Activated CD4-positive, alpha-beta T cell treated with anti-CD3 and anti-CD28 coated beads, Interleukin-2, amount 10 ng/mL, durations not matched to agents 7 days and 5 days (primary cell): Measurements from ENCODE around the gene NAXE. TPM values are rescaled to one million over a fixed set of nuclear protein-coding genes. Genes with fewer than 3 reads are reported as not detected.
"Not testable (repeated sequence)": the region's sequence is repeated elsewhere in the genome, so short reads cannot be mapped to it uniquely, and the experiment has no call there.

ENCODE experiments used
- CTCF ChIA-PET: fragments of 350-600 bp; sonication (Branson Sonifier 250); formaldehyde crosslinking; loops from one replicate; lab custom pipeline; 2021; ENCODE audit warnings: antibody characterized with exemption; lab: Charles Lee
- POLR2A ChIA-PET: fragments of 350-600 bp; sonication (Branson Sonifier 250); formaldehyde crosslinking; loops from one replicate; lab custom pipeline; 2021; ENCODE audit warnings: antibody characterized with exemption; lab: Charles Lee
- DNase-seq: peaks from one replicate; pipeline ENCODE4 v3.0.0-alpha.2; 2020
- H3K27ac Mint-ChIP-seq: one replicate; pipeline ENCODE4 v1.8.0; 2021; ENCODE audit warnings: mild to moderate bottlenecking, moderate library complexity, mixed read lengths
- H3K27me3 Mint-ChIP-seq: one replicate; pipeline ENCODE4 v1.8.0; 2021; ENCODE audit warnings: mixed read lengths
- H3K36me3 Mint-ChIP-seq: one replicate; pipeline ENCODE4 v1.8.0; 2021; ENCODE audit warnings: low read depth, mixed read lengths
- H3K4me1 Mint-ChIP-seq: one replicate; pipeline ENCODE4 v1.8.0; 2021; ENCODE audit warnings: mixed read lengths
- H3K4me3 Mint-ChIP-seq: one replicate; pipeline ENCODE4 v1.8.0; 2021; ENCODE audit warnings: mild to moderate bottlenecking, moderate library complexity, mixed read lengths
- H3K9me3 Mint-ChIP-seq: one replicate; pipeline ENCODE4 v1.8.0; 2021; ENCODE audit warnings: mixed read lengths
- total RNA-seq, 2 experiments: library from RNA; stranded (reverse); gene quantifications; one replicate each; pipeline ENCODE4 v1.2.3, GENCODE V29; 2021

Gene NAXE
- total RNA-seq, 2 experiments from 2014 or later = 52.9 to 54.2 TPM

DNA sequence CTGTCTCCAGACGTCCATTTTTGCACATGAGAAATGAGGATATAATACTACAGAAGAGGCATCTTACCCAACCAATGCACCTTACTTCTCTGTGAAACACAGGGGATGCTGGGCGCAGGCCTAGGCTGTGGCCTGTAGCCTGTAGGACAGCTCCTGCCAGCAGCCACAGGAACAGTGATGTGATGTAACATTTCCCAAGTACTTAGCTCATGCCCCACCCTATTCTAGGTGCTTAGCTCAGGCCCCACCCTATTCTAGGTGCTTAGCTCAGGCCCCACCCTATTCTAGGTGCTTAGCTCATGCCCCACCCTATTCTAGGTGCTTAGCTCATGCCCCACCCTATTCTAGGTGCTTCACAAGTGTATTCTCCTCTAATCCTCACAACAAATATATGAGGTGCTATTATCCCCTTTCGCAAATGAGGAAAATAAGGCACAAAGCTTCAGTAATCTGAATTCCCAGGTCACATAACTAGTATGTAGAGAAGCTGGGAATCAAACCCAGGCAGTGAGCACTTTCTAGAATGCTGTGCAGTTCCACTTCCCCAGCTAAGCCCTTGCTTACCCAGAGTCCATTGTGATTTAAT is 4.6 kb upstream of the NAXE start:
- Mint-ChIP-seq H3K4me1 (peaks cover 33% of the 10 kb centered on the region), H3K36me3 (no peaks in the 10 kb centered on the region), H3K27me3 (no peaks in the 10 kb centered on the region), H3K4me3 (no peak overlapping the region), H3K9me3 (no peaks in the 10 kb centered on the region), H3K27ac (no peak overlapping the region)
- ChIA-PET CTCF (interaction anchor here (1.1 to 2.2 kb wide), 2 partner anchors 21 to 79 kb away, joined by 3 to 4 read pairs; no protein-coding TSS in a partner anchor), POLR2A (no interaction called here)
- DNase-seq = no peak

DNA sequence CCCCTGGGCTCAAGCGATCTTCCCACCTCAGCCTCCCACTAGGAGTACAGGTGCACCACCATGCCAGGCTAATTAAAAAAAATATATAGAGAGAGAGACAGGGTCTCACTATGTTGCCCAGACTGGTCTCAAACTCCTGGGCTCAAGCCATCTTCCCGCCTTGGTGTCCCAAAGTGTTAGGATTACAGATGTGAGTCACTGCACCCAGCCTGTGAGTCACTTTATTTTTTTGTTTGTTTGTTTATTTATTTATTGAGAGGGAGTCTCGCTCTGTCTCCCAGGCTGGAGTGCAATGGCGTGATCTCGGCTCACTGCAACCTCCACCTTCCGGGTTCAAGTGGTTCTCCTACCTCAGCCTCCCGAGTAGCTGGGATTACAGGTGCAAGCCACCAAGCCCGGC is 3.6 kb upstream of the NAXE start:
- CTCF ChIA-PET = interaction anchor here (0.8 to 1.1 kb wide), 3 partner anchors 8 to 96 kb away, joined by 3 to 5 read pairs (median 3); partner anchors contain the start of gene TTC24
- H3K4me3 Mint-ChIP-seq, H3K36me3 Mint-ChIP-seq, H3K9me3 Mint-ChIP-seq, DNase-seq, H3K27me3 Mint-ChIP-seq, H3K27ac Mint-ChIP-seq, POLR2A ChIA-PET: not testable (repeated sequence)
- H3K4me1 Mint-ChIP-seq = peaks cover 31% of the 10 kb centered on the region

DNA sequence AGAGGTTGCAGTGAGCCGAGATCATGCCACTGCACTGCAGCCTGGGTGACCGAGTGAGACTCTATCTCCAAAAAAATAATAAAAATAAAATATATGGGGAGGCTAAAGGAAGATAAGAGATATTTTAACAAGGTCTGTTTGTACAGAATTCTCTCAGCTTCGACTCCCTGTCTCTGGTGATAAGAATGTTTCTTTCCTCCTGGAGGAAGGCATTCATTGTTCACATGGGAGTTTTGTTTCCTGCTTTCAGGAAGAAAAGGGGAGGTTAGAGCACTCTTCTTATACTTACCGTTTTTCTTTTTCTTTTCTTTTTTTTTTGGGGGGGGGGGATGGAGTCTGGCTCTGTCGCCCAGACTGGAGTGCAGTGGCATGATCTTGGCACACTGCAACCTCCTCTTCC is 2.0 kb upstream of the NAXE start:
- ChIA-PET CTCF (interaction anchor here (0.6 to 1.3 kb wide), 3 partner anchors 10 to 260 kb away, joined by 3 to 5 read pairs (median 4); no protein-coding TSS in a partner anchor), POLR2A (no interaction called here)
- Mint-ChIP-seq H3K36me3 (peaks cover 4% of the 10 kb centered on the region), H3K27ac (no peak overlapping the region), H3K4me3 (no peak overlapping the region), H3K27me3 (no peaks in the 10 kb centered on the region), H3K9me3 (no peaks in the 10 kb centered on the region), H3K4me1 (peaks cover 25% of the 10 kb centered on the region)
- no peak for DNase-seq

- no peak for DNase-seq
These were observed 1.0 kb upstream of the NAXE start for GRCh38 chr1:156590326-156591180.

DNA sequence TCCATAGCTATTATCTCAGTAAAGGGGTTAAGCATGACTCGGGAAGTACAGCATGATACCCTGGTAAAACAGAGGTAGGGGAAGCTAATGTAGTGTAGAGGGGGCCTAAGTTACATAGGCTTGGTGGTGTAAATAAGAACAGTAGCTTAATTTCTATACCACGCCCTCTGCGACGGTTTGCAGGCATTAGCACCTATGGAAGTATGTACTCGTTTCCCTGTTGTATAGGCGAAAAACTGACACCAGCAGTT is 470 bp upstream of the NAXE start:
- no peak for DNase-seq
- no peaks in the 10 kb centered on the region for H3K9me3 Mint-ChIP-seq
- peak overlapping the region; percentile 83 for H3K27ac Mint-ChIP-seq
- CTCF ChIA-PET = interaction anchor here (0.9 to 1.7 kb wide), 7 partner anchors 68 to 145 kb away, joined by 3 to 7 read pairs (median 4); partner anchors contain the start of gene MEF2D
- peaks cover 28% of the 10 kb centered on the region for H3K4me1 Mint-ChIP-seq
- H3K36me3 Mint-ChIP-seq = peaks cover 13% of the 10 kb centered on the region
- POLR2A ChIA-PET = no interaction called here
- peak overlapping the region; percentile 78 for H3K4me3 Mint-ChIP-seq
- no peaks in the 10 kb centered on the region for H3K27me3 Mint-ChIP-seq

More at GRCh38 chr1:156590326-156591180, 1.0 kb upstream of the NAXE start:
- H3K4me1 Mint-ChIP-seq = peaks cover 28% of the 10 kb centered on the region
- H3K4me3 Mint-ChIP-seq = no peak overlapping the region
- ChIA-PET CTCF (interaction anchor here (0.6 to 1.7 kb wide), 6 partner anchors 69 to 259 kb away, joined by 3 to 7 read pairs (median 4); partner anchors contain the start of gene MEF2D), POLR2A (no interaction called here)
- no peaks in the 10 kb centered on the region for H3K9me3 Mint-ChIP-seq
- peak overlapping the region; percentile 83 for H3K27ac Mint-ChIP-seq
- H3K36me3 Mint-ChIP-seq = peaks cover 12% of the 10 kb centered on the region
- H3K27me3 Mint-ChIP-seq = no peaks in the 10 kb centered on the region

DNA sequence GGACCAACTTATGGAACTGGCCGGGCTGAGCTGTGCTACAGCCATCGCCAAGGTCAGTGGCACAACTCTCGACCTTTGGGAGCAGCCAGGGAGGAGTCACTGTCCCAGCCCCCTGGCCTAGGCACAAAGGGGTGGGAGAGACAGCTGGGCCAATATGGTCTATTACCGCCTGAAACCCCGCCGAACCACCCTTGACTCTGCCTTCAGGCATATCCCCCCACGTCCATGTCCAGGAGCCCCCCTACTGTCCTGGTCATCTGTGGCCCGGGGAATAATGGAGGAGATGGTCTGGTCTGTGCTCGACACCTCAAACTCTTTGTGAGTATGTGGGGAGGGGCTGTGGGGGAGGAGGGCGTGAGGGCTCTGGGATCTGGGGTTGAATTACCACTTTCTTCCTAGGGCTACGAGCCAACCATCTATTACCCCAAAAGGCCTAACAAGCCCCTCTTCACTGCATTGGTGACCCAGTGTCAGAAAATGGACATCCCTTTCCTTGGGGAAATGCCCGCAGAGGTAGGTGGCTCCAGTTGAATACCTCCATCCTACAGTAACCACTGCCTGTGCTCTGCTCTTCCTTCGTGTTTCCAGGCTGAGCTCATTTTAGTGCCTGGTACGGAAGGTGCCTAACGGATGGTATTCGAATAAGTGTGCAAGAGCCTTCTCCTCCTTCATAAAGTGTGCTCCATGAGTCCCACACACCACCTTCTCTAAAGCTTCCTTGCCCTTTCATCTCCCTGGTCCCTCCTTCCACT is 758 bp downstream of the NAXE start:
- DNase-seq = no peak
- Mint-ChIP-seq H3K27ac (peak overlapping the region; percentile 78), H3K27me3 (no peaks in the 10 kb centered on the region), H3K36me3 (peaks cover 19% of the 10 kb centered on the region), H3K4me3 (peak overlapping the region; percentile 78), H3K9me3 (no peaks in the 10 kb centered on the region), H3K4me1 (peaks cover 25% of the 10 kb centered on the region)
- CTCF ChIA-PET = interaction anchor here (0.6 to 1.7 kb wide), 10 partner anchors 10 to 146 kb away, joined by 3 to 7 read pairs (median 4); partner anchors contain the start of genes MEF2D and TTC24
- POLR2A ChIA-PET = no interaction called here

DNA sequence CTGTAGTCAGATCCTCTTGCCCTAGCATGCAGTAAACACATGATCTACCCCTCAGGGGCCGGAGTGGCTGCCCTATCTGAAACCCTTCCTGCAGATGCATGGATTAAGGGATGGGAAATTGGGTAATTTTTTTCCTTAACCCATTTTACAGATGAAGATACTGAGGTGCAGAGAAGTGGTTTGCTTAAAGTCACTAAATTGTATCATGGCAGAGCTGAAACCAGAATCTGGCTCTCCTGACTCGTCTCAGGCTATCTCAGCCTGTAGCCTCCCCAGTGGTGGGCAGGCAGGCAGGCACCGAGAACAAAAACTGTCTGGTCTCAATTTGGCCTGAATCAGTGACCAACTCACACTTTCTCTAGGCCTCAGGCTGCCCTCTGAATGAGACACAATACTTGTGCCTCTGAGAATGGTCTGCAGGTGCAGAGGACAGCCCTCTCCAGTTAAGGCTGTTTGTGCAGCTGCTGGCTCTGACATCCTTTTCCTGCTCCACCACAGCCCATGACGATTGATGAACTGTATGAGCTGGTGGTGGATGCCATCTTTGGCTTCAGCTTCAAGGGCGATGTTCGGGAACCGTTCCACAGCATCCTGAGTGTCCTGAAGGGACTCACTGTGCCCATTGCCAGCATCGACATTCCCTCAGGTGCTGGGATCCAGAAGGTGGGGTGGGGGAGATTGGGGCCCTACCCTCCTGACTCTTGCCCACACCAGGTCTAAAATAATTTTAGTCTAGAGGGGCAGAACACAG is 1.5 kb downstream of the NAXE start:
- CTCF ChIA-PET = interaction anchor here (1.1 to 1.7 kb wide), 6 partner anchors 14 to 207 kb away, joined by 3 to 5 read pairs (median 4); partner anchors contain the start of genes MEF2D and TTC24
- POLR2A ChIA-PET = no interaction called here

GRCh38 chr1:156593661-156593989 is 2.0 kb downstream of the NAXE start:
- no peak overlapping the region for H3K27ac Mint-ChIP-seq

More for the DNA sequence above, 1.5 kb downstream of the NAXE start:
- peaks cover 21% of the 10 kb centered on the region for H3K36me3 Mint-ChIP-seq
- no peaks in the 10 kb centered on the region for H3K27me3 Mint-ChIP-seq
- H3K27ac Mint-ChIP-seq = peak overlapping the region; percentile 10
- no peaks in the 10 kb centered on the region for H3K9me3 Mint-ChIP-seq
- H3K4me3 Mint-ChIP-seq = peak overlapping the region; percentile 78
- no peak for DNase-seq
- H3K4me1 Mint-ChIP-seq = peaks cover 25% of the 10 kb centered on the region

GRCh38 chr1:156594190-156594589 is 2.6 kb downstream of the NAXE start:
- Mint-ChIP-seq H3K27ac (no peak overlapping the region), H3K9me3 (no peaks in the 10 kb centered on the region)
- POLR2A ChIA-PET = no interaction called here

More at GRCh38 chr1:156593661-156593989, 2.0 kb downstream of the NAXE start:
- no peak for DNase-seq
- ChIA-PET POLR2A (no interaction called here), CTCF (interaction anchor here (0.9 to 1.7 kb wide), 6 partner anchors 10 to 207 kb away, joined by 3 to 5 read pairs (median 3); partner anchors contain the start of gene MEF2D)
- no peaks in the 10 kb centered on the region for H3K9me3 Mint-ChIP-seq
- H3K27me3 Mint-ChIP-seq = no peaks in the 10 kb centered on the region
- H3K4me1 Mint-ChIP-seq = peaks cover 28% of the 10 kb centered on the region
- H3K36me3 Mint-ChIP-seq = peaks cover 24% of the 10 kb centered on the region
- no peak overlapping the region for H3K4me3 Mint-ChIP-seq

DNA sequence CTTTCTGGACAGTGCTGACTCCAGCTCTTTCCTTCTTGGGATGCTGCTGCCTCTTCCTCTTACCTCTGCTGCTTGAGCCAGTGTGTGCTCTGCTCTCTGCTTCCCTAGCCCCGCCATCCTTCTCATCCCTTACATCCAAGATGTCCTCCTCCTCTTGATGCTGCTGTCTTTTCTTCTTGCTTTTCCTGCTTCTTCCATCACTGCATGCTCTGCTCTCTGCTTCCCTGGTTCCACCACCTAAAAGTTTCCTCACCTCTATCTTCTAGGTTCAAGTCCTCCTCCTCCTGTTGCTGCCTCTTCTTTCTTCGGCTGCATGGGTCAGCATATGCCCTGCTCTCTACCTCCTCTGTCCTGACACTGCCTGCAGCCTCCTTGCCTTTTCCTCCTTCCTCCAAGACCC is 3.4 kb downstream of the NAXE start:
- peaks cover 40% of the 10 kb centered on the region for H3K4me1 Mint-ChIP-seq
- POLR2A ChIA-PET = no interaction called here
- no peaks in the 10 kb centered on the region for H3K27me3 Mint-ChIP-seq

More at GRCh38 chr1:156594190-156594589, 2.6 kb downstream of the NAXE start:
- Mint-ChIP-seq H3K27me3 (no peaks in the 10 kb centered on the region), H3K4me3 (no peak overlapping the region), H3K36me3 (peaks cover 28% of the 10 kb centered on the region), H3K4me1 (peaks cover 33% of the 10 kb centered on the region)
- CTCF ChIA-PET = interaction anchor here (0.7 to 1.7 kb wide), 7 partner anchors 9 to 208 kb away, joined by 3 to 5 read pairs (median 3); partner anchors contain the start of gene MEF2D
- no peak for DNase-seq

DNA sequence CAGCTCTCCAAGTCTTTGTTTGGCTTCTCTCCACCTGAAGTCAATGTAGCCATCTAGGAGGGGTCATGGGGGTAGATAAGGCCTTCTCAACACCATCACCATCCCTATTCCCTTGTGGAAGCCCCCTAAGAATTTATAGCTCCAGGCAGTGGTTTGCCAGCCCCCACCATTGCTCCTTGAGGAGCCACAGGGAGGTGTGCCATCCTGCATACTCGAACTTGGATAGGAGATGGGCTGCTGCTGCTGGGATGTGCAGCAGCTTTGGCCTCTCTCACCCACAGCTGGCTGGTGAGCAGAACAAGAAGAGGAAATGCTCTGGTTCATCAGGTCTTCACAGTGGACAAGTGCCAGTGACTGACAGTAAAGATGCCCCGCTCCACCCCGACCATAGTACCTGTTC is 4.8 kb downstream of the NAXE start:
- no peaks in the 10 kb centered on the region for H3K27me3 Mint-ChIP-seq
- H3K4me1 Mint-ChIP-seq = peaks cover 38% of the 10 kb centered on the region
- peaks cover 29% of the 10 kb centered on the region for H3K36me3 Mint-ChIP-seq
- POLR2A ChIA-PET = no interaction called here
- no peaks in the 10 kb centered on the region for H3K9me3 Mint-ChIP-seq
- no peak overlapping the region for H3K4me3 Mint-ChIP-seq
- no peak overlapping the region for H3K27ac Mint-ChIP-seq
- DNase-seq = no peak
- CTCF ChIA-PET = interaction anchor here (0.6 to 1.3 kb wide), 2 partner anchors 12 to 24 kb away, joined by 3 to 6 read pairs; no protein-coding TSS in a partner anchor

More for the DNA sequence above, 3.4 kb downstream of the NAXE start:
- Mint-ChIP-seq H3K9me3 (no peaks in the 10 kb centered on the region), H3K36me3 (peaks cover 28% of the 10 kb centered on the region), H3K27ac (no peak overlapping the region), H3K4me3 (no peak overlapping the region)
- no peak for DNase-seq
- CTCF ChIA-PET = interaction anchor here (1.5 kb wide), 1 partner anchor 209 kb away, joined by 3 read pairs; no protein-coding TSS in a partner anchor
